Large intestine (tissue), 3 donors: Measurements from ENCODE around the gene DNAJB11. TPM values are rescaled to one million over a fixed set of nuclear protein-coding genes. Genes with fewer than 3 reads are reported as not detected.

Source experiments
- DNase-seq, 2 donors: peaks; one replicate each; pipeline versions ENCODE4 v3.0.0 to v3.0.0-alpha.2; 2013
- H3K27ac ChIP-seq: one replicate; pipeline ENCODE4 v1.5.1; 2013; ENCODE audit warnings: low read length
- H3K27me3 ChIP-seq: 2 replicates; pipeline ENCODE4 v1.6.1; 2013; ENCODE audit warnings: low read length; ENCODE audit not compliant: control insufficient read depth, insufficient read depth
- H3K36me3 ChIP-seq: 2 replicates; pipeline ENCODE4 v1.6.1; 2013; ENCODE audit warnings: low read length; ENCODE audit not compliant: control insufficient read depth, insufficient read depth
- H3K4me1 ChIP-seq: one replicate; pipeline ENCODE4 v1.6.1; 2013; ENCODE audit warnings: low read length; ENCODE audit not compliant: control insufficient read depth, insufficient read depth
- H3K4me3 ChIP-seq: one replicate; pipeline ENCODE4 v1.5.1; 2013; ENCODE audit warnings: low read length
- H3K9me3 ChIP-seq: one replicate; pipeline ENCODE4 v1.6.1; 2013; ENCODE audit warnings: mild to moderate bottlenecking, low read depth, low read length, moderate library complexity; ENCODE audit not compliant: control insufficient read depth
- WGBS: methylation state at CpG from one replicate; pipeline ENCODE4 v1.1.5; 2013; ENCODE audit warnings: low lambda C conversion rate; ENCODE audit not compliant: insufficient coverage; 5-methylcytosine and 5-hydroxymethylcytosine counted together
- polyA plus RNA-seq: library from polyadenylated mRNA; unstranded; fragments of 120-200 nt; gene quantifications from one replicate; pipeline ENCODE4 v1.2.1, GENCODE V29; 2013

The DNAJB11 gene
- polyA plus RNA-seq, 1 donor, result 68.7 TPM

DNA sequence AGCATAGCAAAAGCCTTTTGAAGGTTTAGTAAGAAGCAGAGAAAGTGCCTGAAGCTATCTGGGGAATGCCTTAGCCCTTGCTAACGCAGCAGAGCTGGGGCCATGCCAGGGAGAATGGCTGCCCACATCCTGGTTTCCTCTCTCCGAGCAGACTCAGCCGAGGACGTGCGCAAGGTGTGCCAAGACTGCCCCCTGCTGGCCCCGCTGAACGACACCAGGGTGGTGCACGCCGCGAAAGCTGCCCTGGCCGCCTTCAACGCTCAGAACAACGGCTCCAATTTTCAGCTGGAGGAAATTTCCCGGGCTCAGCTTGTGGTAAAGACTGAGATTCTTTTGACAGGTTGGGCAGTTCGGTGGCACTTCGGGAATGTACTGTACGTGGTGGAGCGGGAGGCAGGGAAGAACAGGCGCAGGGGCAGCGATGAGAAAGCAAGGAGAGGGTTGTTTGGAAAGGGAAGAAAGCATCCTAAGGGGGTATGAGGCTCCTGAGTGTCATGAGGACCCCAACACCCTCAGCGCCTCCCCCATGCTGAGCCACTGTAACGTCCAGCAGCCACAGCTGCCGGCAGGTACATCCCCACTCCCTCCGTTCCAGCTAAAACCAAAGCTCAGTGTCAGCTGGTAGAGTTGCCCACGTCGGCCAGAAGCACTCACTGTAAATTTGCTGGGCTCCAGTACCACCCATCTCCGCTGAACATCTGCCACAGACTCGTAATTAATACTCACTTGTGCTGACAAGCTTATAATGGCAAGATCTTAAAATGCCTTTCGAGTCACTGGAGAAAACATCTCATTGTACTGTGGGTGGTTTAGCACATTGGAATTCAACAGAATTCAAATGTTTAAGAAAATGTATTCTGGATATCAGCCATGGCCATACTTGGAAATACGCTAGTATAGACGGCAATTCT lies 46.8 kb downstream of the DNAJB11 start:
- peak; percentile 81 to 88 for DNase-seq
- H3K4me1 ChIP-seq, result peaks cover 10% of the 10 kb centered on the region
- peaks cover 6% of the 10 kb centered on the region for H3K27me3 ChIP-seq
- no peaks in the 10 kb centered on the region for H3K9me3 ChIP-seq
- no peak overlapping the region for H3K4me3 ChIP-seq
- no peaks in the 10 kb centered on the region for H3K36me3 ChIP-seq
- WGBS, result 29% methylated on average over 7 of the region's 31 CpGs
- peak overlapping the region; percentile 2 for H3K27ac ChIP-seq

DNA sequence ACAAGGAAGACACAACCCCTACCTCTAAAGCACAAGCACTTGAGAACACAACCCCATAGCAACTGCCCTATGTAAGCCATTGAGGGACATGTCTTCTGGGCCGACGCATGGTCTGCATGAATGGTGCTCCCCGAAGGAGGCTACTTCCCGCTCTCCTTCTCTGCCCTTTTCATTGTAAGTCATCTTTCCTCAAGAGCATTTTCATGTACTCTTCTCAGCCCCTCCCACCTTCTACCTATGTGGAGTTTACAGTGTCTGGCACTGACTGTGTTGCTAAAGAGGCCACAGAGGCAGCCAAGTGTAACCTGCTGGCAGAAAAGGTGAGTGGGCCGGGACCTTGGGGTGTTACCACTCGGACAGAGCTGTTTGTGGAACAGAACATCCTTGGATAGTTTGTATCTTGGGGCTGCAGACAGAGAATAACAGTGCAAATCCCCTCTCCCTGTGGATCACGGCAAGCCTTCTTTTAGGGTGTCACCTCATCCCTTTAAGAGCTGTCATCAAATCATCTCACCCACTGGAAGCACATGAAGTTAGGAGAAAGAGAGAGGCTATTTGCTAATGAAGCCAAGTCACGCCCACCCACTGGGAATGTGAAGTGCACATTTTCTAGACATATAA lies 47.9 kb downstream of the DNAJB11 start:
- no peaks in the 10 kb centered on the region for H3K4me1 ChIP-seq
- no peak overlapping the region for H3K27ac ChIP-seq
- DNase-seq, result no peak
- H3K36me3 ChIP-seq, result no peaks in the 10 kb centered on the region
- no peak overlapping the region for H3K4me3 ChIP-seq
- peaks cover 6% of the 10 kb centered on the region for H3K27me3 ChIP-seq
- WGBS, result no CpG with 5 or more reads among the region's 8 CpGs
- H3K9me3 ChIP-seq, result no peaks in the 10 kb centered on the region

DNA sequence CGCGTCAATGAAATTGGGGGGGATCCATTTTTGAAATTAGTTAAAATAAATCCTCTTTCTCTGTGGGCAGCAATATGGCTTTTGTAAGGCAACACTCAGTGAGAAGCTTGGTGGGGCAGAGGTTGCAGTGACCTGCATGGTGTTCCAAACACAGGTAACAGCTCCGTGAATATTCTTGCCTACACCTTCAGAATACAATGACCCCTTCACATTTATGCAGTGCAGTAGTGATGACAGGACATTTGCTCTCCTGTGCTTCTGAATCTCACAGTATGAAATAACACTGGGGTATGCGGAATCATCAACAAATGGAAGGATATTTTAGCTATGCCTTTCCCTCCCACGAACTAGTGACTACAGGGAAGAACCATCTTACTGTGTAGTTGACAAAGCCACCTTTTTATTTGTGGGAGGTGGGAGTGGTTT lies 49.3 kb downstream of the DNAJB11 start:
- Histone ChIP-seq H3K27me3 (peaks cover 6% of the 10 kb centered on the region), H3K4me1 (no peaks in the 10 kb centered on the region), H3K9me3 (no peaks in the 10 kb centered on the region), H3K36me3 (no peaks in the 10 kb centered on the region), H3K4me3 (no peak overlapping the region), H3K27ac (no peak overlapping the region)
- no peak for DNase-seq
- WGBS, result no CpG with 5 or more reads among the region's 5 CpGs

DNA sequence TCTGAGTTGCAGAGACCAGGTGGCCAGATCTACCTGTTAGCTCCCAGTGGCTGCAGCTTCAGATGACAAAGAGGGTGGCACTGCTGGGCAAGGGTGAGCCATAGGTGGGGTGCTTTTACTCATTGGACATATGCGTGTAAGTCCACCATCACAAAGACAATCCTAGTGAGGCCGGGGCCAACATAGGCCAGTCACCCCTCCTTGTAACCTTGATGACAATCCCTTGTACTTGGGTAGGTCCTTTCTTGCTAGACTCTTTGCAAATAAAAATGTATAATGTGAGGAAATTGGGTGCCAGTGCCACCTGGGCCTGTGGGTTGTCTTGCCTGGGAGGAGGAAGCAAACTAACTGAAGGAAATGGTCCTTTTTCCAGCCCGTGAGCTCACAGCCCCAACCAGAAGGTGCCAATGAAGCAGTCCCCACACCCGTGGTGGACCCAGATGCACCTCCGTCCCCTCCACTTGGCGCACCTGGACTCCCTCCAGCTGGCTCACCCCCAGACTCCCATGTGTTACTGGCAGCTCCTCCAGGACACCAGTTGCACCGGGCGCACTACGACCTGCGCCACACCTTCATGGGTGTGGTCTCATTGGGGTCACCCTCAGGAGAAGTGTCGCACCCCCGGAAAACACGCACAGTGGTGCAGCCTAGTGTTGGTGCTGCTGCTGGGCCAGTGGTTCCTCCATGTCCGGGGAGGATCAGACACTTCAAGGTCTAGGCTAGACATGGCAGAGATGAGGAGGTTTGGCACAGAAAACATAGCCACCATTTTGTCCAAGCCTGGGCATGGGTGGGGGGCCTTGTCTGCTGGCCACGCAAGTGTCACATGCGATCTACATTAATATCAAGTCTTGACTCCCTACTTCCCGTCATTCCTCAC lies 49.9 kb downstream of the DNAJB11 start:
- no peaks in the 10 kb centered on the region for H3K9me3 ChIP-seq
- no peak overlapping the region for H3K27ac ChIP-seq
- peaks cover 6% of the 10 kb centered on the region for H3K27me3 ChIP-seq
- no peaks in the 10 kb centered on the region for H3K4me1 ChIP-seq
- DNase-seq, result no peak
- no CpG with 5 or more reads among the region's 17 CpGs for WGBS
- no peak overlapping the region for H3K4me3 ChIP-seq
- H3K36me3 ChIP-seq, result no peaks in the 10 kb centered on the region

DNA sequence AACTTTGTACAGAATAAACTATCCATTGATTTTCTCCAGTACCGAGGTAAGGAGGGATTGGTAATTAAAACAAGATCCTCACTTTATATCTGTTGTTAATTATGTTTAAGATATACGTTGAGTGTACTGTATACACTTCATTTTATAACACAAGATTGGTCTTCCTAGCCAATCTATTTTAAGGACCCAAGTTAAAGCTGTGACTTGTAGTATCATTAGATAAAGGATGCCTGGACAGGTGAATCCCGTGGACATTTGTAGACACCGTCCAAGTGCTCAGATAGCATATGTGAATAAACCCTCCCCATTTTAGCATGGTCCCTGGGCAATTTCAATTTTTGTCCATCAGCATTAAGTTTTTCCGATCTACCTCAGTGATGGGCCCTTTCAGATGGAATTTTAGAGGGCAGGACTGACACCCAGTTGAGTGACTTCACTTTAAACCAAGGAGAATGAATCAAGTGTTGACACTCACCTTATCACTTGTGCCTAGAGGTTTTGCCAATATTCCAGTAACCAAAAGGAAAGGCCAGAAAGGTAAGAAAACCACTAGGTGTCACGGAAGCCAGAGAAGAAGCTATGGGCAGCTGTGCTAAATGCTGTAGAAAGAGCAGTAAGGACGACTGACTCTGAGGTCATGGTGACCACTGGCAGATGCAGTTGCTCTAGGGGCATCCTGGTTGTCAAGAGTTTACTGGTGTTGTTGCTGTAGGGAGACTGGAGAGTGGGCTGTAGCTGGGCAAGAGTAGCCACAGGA lies 51.6 kb downstream of the DNAJB11 start:
- Histone ChIP-seq H3K36me3 (no peaks in the 10 kb centered on the region), H3K27me3 (peaks cover 6% of the 10 kb centered on the region), H3K9me3 (no peaks in the 10 kb centered on the region), H3K27ac (no peak overlapping the region), H3K4me1 (no peaks in the 10 kb centered on the region), H3K4me3 (no peak overlapping the region)
- WGBS, result 67% methylated on average over 1 of the region's 7 CpGs
- DNase-seq, result no peak

DNA sequence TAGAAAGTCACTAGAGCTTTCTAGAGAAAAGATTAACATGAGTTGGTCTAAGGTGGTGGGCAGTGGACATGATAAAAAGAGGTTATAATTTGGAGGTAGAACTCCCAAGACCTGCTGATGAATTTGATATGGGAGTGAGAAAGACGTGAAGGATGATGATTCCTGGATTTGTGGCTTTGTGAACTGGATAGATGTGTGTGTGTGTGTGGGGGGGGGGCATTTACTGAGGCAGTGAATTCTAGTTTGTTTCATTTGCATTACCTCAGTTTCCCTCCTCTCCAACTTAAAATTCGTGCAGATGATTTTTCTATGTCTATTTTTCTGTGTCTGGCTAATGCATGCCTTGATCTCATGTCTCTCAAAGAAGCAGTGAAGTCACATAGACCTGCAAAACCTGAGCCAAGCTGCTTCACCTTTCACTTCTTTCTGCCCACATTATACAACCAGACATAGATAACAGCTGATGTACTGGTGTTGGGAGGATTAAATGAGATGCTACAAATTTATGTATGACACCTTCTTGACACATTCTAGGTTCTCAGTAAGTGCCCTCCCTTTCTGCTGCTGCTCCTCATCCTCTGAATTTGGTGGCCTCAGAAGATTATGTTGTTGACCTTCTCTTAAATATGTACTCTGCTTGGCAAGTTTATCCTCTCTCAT lies 52.3 kb downstream of the DNAJB11 start:
- peaks cover 3% of the 10 kb centered on the region for H3K27me3 ChIP-seq
- H3K4me3 ChIP-seq, result no peak overlapping the region
- no peaks in the 10 kb centered on the region for H3K36me3 ChIP-seq
- no peak overlapping the region for H3K27ac ChIP-seq
- no peak for DNase-seq
- 86% methylated on average over 1 of the region's 2 CpGs for WGBS
- H3K9me3 ChIP-seq, result no peaks in the 10 kb centered on the region
- H3K4me1 ChIP-seq, result no peaks in the 10 kb centered on the region

DNA sequence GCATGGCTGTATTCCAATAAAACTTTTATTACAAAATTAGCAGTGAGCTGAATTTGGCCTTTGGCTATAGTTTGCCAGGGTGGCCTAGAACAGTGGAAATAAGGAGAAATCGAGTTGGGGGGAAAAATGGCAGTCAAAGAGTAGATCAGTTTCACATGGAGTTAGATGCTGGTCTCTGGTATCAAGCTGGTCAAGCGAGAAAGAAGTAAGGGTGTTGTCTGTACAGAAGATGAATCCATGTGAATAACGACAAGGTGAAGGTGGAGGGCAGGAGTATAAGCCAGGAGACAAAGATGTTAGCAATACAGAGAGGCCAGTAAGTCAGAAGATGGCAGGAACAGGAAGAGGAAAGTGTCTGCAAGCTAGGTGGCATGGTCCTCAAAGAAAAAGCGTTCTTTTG lies 54.1 kb downstream of the DNAJB11 start:
- H3K27ac ChIP-seq, result no peak overlapping the region
- H3K4me1 ChIP-seq, result no peaks in the 10 kb centered on the region
- no peaks in the 10 kb centered on the region for H3K36me3 ChIP-seq
- no peak for DNase-seq
- no peaks in the 10 kb centered on the region for H3K27me3 ChIP-seq
- WGBS, result 82% methylated on average over 2 of the region's 4 CpGs
- no peaks in the 10 kb centered on the region for H3K9me3 ChIP-seq
- no peak overlapping the region for H3K4me3 ChIP-seq

DNA sequence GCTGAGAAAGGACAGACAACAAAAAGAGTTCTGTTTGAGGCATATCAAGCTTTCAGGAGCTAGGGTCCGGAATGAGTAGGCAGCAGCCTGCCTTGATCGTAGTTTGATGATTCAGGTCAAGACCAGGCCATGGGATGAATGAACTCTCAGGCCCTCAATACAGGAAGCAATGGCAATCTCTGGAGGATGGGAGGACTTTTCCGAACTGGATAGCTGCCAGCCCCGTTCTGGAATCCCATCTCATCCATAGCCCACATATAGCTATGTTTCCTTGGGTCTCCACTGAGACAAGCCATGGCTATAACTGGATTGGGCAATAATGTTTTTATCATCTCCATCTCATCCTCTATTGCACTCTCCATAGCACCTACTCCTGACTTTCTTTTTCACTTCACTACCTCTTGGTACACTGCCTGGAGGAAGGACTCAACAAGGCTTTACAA lies 55.1 kb downstream of the DNAJB11 start:
- Histone ChIP-seq H3K27me3 (no peaks in the 10 kb centered on the region), H3K36me3 (no peaks in the 10 kb centered on the region), H3K9me3 (no peaks in the 10 kb centered on the region), H3K27ac (no peak overlapping the region), H3K4me1 (no peaks in the 10 kb centered on the region), H3K4me3 (no peak overlapping the region)
- DNase-seq, result no peak
- 100% methylated on average over 2 of the region's 4 CpGs for WGBS

DNA sequence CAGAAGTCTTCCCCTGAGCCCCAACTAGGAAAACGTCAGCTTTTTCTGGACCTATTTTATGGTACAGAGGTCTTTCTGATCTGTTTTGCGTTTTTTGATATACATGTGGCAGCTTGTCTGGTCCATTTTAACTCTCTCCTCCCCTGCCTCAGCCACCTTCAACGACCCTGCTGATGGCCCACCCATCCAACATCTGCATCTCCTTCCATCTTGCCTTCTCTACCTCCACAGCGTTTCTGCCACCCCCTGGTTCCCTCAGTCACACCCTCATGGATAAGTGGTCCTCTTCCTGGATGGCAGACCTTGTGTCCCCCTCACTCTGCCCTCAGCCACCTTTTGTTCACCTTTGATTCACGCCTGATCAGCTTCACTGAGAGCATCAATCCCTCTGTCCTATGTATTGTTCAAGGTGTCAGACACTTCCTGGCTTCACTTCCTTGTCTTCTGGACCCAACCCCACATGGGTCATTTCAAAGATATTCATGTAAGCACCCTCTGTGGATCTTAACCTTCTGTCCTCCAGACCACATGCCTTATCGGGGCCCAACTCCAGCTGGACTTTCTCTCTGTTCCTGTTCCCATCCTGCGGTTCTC lies 55.8 kb downstream of the DNAJB11 start:
- H3K4me3 ChIP-seq, result no peak overlapping the region
- no peaks in the 10 kb centered on the region for H3K27me3 ChIP-seq
- WGBS, result 79% methylated on average over 2 of the region's 7 CpGs
- H3K4me1 ChIP-seq, result no peaks in the 10 kb centered on the region
- no peak overlapping the region for H3K27ac ChIP-seq
- no peaks in the 10 kb centered on the region for H3K36me3 ChIP-seq
- DNase-seq, result no peak
- H3K9me3 ChIP-seq, result no peaks in the 10 kb centered on the region
